Heart right ventricle (tissue), 16 donors: ENCODE data around the gene SALL4. TPM values are rescaled to one million over a fixed set of nuclear protein-coding genes. Genes with fewer than 3 reads are reported as not detected.

ENCODE experiments used
- ATAC-seq, 8 donors: fragments of 200-7000 bp; cut with Tn5 transposase; one replicate each; pipeline ENCODE4 v1.9.1; 2020; ENCODE audit warnings: mild to moderate bottlenecking in 8 of 8, moderate library complexity in 8 of 8, moderate number of reproducible peaks in 1 of 8
- DNase-seq, 2 donors: peaks; one replicate each; pipeline ENCODE4 v3.0.0-alpha.2; 2020
- H3K27ac ChIP-seq, 10 donors: fragments of 200-600 bp; sonication (generic) in 2 of 10; one replicate each; pipeline versions ENCODE4 v1.5.0 to v1.8.0; 2020 to 2022; ENCODE audit warnings: mild to moderate bottlenecking in 3 of 10
- H3K27me3 ChIP-seq, 7 donors: fragments of 200-600 bp; one replicate each; pipeline ENCODE4 v1.8.0; 2021 to 2022; ENCODE audit warnings: mild to moderate bottlenecking in 2 of 7
- H3K36me3 ChIP-seq, 9 donors: fragments of 200-600 bp; sonication (generic) in 1 of 9; one replicate each; pipeline versions ENCODE4 v1.5.0 to v1.8.0; 2020 to 2022; ENCODE audit warnings: mild to moderate bottlenecking in 2 of 9
- H3K4me1 ChIP-seq, 9 donors: fragments of 200-600 bp; sonication (generic) in 1 of 9; one replicate each; pipeline versions ENCODE4 v1.5.0 to v1.8.0; 2020 to 2022; ENCODE audit warnings: mild to moderate bottlenecking in 4 of 9
- H3K4me3 ChIP-seq, 10 donors: fragments of 200-600 bp; sonication (generic) in 2 of 10; one replicate each; pipeline versions ENCODE4 v1.5.0 to v1.8.0; 2020 to 2022; ENCODE audit warnings: mild to moderate bottlenecking in 7 of 10, moderate library complexity in 2 of 10
- H3K9me3 ChIP-seq, 11 donors: fragments of 200-600 bp in 10 of 11; sonication (generic) in 2 of 11; one replicate each; pipeline versions ENCODE4 v1.5.0 to v1.8.0; 2013 to 2022; ENCODE audit warnings: mild to moderate bottlenecking in 2 of 11, control low read depth in 1 of 11, moderate library complexity in 1 of 11
- WGBS, 2 donors: extraction: QIAGEN DNeasy Blood & Tissue Kit; methylation state at CpG; one replicate each; pipeline ENCODE4 v1.1.7; 2013; ENCODE audit warnings: inconsistent platforms in 1 of 2; 5-methylcytosine and 5-hydroxymethylcytosine counted together
- intact Hi-C, 10 donors: fragments of 100-400 bp; cut with DNase I; formaldehyde crosslinking; loops; one replicate each; pipeline versions ENCODE4 v1.11.1 to v1.14.2; 2022
- polyA plus RNA-seq, 2 donors: library from polyadenylated mRNA; stranded (reverse); fragments of 200-250 nt; gene quantifications; one replicate each; pipeline ENCODE4 v1.2.3, GENCODE V29; 2013
- total RNA-seq, 10 donors: library from RNA; stranded (reverse); fragmentation: NEBNext Ultra II Directional in 3 of 10; extraction: Animal tissue kit (Norgen Biotek cat#: 25700) in 3 of 10; gene quantifications; one replicate each; pipeline versions ENCODE4 v1.2.1 to v1.2.4, GENCODE V29; 2021 to 2023
- TF ChIP-seq, protein P1 (sequence below), 9 donors: fragments of 200-600 bp; sonication (generic) in 2 of 9; IDR thresholded peaks; one replicate each; pipeline versions ENCODE4 v1.5.0 to v1.8.0; 2021 to 2022; ENCODE audit warnings: antibody characterized with exemption in 9 of 9, mild to moderate bottlenecking in 5 of 9, moderate library complexity in 1 of 9
- donor health status: Arrhythmogenic right ventricular cardiomyopathy.
- donor health status: ischemic (EF 13 %, LVEDD 7.1; RV severe dilation, severe dysfunction).
- donor health status: healthy with polysubstance abuse.
- donor health status: DM: no; HTN: yes; CAD: no.
- donor health status: DM: no; HTN: no; CAD: no.
- donor health status: ischemic (EF 25% LVEDD 6.9; RV normal size, moderate dysfunction).
- donor health status: ischemic (EF 25% LVEDD 5.7; RV mildly dilated, moderate dysfunction).
- donor health status: healthy.
- donor health status: DM: yes; HTN: yes; CAD: no.
- donor health status: Ischemic cardiomyopathy.
- donor health status: ischemic (EF 35%, LVEDD 5.7; RV mildly dilated, moderate dysfunction).
- donor health status: nonischemic (EF 11% LVEDD 7.7; RV severe dilation, severe dysfunction).
- donor health status: DM: yes; HTN: yes; CAD: no.
- donor health status: PGD.
- donor health status: ischemic (EF 29% LVEDD 5.4; RV normal size, mild dysfunction).
- donor health status: nonischemic (EF 23%, LVEDD 6.1; RV moderate dilation, normal function).

The SALL4 gene
- total and polyA plus RNA-seq, 12 donors: 0.01 to 0.22 (median 0.06) TPM; not detected in 6

DNA sequence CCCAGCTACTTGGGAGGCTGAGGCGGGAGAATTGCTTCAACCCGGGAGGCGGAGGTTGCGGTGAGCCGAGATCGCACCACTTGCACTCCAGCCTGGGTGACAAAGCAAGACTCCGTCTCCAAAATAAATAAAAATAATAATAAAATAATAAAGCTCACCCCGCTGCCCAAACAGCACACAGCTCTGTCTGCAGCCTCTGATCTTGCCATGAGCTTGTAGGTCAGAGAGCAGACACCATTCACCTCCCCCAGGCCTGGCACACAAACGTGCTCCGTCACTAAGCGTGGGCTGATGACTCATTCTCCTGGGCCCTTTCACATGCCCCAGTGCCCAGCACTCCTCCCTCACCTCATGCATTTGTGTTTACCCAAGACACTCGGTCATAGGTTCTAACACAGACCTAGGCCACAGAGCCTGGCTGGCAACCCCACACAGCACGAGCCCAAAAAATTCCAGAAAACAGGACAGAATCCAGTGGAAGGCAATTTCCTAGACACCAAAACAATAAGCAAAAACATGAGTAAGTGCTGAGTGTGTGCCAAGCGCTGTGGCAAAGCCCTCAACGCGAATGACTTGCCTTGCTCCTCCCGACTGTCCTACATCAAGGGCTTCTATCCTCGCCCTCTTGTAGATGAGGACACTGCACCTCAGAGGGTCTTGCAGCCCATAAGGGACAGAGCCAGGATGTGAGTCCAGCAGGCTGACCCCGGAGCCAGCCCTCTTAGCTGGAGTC is 52.1 kb downstream of the SALL4 start:
- H3K9me3 ChIP-seq: peaks cover 0 to 4% (median 0%) of the 10 kb centered on the region in 11 donors
- 73 to 83% methylated on average over 19 of the region's 19 CpGs for WGBS, 2 donors
- peak overlapping the region in 3 of 10 donors; percentile 39 to 66 (median 53) for H3K27ac ChIP-seq
- DNase-seq (peak; percentile 53 to 55), ATAC-seq (peak; percentile 76 to 96 (median 88))
- no peaks in the 10 kb centered on the region for H3K36me3 ChIP-seq
- intact Hi-C loops: no loop called here
- H3K4me3 ChIP-seq: no peak overlapping the region
- H3K4me1 ChIP-seq: peaks cover 6 to 30% (median 22%) of the 10 kb centered on the region in 9 donors
- TF ChIP-seq, protein P1, sequence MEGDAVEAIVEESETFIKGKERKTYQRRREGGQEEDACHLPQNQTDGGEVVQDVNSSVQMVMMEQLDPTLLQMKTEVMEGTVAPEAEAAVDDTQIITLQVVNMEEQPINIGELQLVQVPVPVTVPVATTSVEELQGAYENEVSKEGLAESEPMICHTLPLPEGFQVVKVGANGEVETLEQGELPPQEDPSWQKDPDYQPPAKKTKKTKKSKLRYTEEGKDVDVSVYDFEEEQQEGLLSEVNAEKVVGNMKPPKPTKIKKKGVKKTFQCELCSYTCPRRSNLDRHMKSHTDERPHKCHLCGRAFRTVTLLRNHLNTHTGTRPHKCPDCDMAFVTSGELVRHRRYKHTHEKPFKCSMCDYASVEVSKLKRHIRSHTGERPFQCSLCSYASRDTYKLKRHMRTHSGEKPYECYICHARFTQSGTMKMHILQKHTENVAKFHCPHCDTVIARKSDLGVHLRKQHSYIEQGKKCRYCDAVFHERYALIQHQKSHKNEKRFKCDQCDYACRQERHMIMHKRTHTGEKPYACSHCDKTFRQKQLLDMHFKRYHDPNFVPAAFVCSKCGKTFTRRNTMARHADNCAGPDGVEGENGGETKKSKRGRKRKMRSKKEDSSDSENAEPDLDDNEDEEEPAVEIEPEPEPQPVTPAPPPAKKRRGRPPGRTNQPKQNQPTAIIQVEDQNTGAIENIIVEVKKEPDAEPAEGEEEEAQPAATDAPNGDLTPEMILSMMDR (IDR thresholded peaks at IDR 0.05): no peak
- H3K27me3 ChIP-seq: no peaks in the 10 kb centered on the region

- Histone ChIP-seq H3K27ac (peak overlapping the region in 3 of 10 donors; percentile 39 to 66 (median 53)), H3K27me3 (no peaks in the 10 kb centered on the region), H3K4me3 (no peak overlapping the region), H3K4me1 (peaks cover 6 to 30% (median 22%) of the 10 kb centered on the region in 9 donors), H3K9me3 (peaks cover 0 to 4% (median 0%) of the 10 kb centered on the region in 11 donors), H3K36me3 (no peaks in the 10 kb centered on the region)
- TF ChIP-seq, protein P1 (IDR thresholded peaks at IDR 0.05): no peak
- intact Hi-C loops: no loop called here
- WGBS, 2 donors: 10% methylated on average over 1 of the region's 1 CpG
- DNase-seq (no peak), ATAC-seq (peak in 6 of 8 donors; percentile 18 to 87 (median 54))
Measured at GRCh38 chr20:51749674-51750036, 52.7 kb downstream of the SALL4 start.

GRCh38 chr20:51747182-51747911 is 55.0 kb downstream of the SALL4 start:
- Histone ChIP-seq H3K9me3 (peaks cover 0 to 4% (median 0%) of the 10 kb centered on the region in 11 donors), H3K4me1 (peaks cover 6 to 32% (median 20%) of the 10 kb centered on the region in 9 donors), H3K4me3 (no peak overlapping the region), H3K36me3 (no peaks in the 10 kb centered on the region), H3K27me3 (no peaks in the 10 kb centered on the region), H3K27ac (no peak overlapping the region)
- DNase-seq: no peak
- ATAC-seq: no peak
- TF ChIP-seq, protein P1 (IDR thresholded peaks at IDR 0.05): no peak
- intact Hi-C loops: no loop called here
- WGBS, 2 donors: 73 to 80% methylated on average over 7 of the region's 7 CpGs

- Histone ChIP-seq H3K27ac (no peak overlapping the region), H3K9me3 (peaks cover 0 to 4% (median 0%) of the 10 kb centered on the region in 11 donors), H3K36me3 (no peaks in the 10 kb centered on the region), H3K4me1 (peaks cover 6 to 36% (median 20%) of the 10 kb centered on the region in 9 donors), H3K27me3 (no peaks in the 10 kb centered on the region), H3K4me3 (no peak overlapping the region)
- ATAC-seq (no peak), DNase-seq (no peak)
- TF ChIP-seq, protein P1 (IDR thresholded peaks at IDR 0.05): no peak
- WGBS, 2 donors: 86 to 89% methylated on average over 3 of the region's 3 CpGs
- intact Hi-C loops: no loop called here
Measured at GRCh38 chr20:51745804-51746203, 56.5 kb downstream of the SALL4 start.
